Epithelial cell of esophagus (primary cell): Measurements from ENCODE around the gene EXOC3L2.

Experiments
- DNase-seq: peaks from one replicate; pipeline ENCODE4 v3.0.0; 2010; ENCODE audit warnings: low read depth
- H3K4me3 ChIP-seq: 2 replicates; pipeline ENCODE4 v1.5.1; 2011; ENCODE audit warnings: mild to moderate bottlenecking, low read length, control low read depth
- TF ChIP-seq, protein P1 (sequence below): IDR thresholded peaks from 2 replicates; pipeline ENCODE4 v1.5.1; 2011; ENCODE audit warnings: low read depth, mild to moderate bottlenecking, low read length, control low read depth, inconsistent platforms; ENCODE audit not compliant: insufficient read depth; ENCODE audit errors: missing control alignments

EXOC3L2 gene

DNA sequence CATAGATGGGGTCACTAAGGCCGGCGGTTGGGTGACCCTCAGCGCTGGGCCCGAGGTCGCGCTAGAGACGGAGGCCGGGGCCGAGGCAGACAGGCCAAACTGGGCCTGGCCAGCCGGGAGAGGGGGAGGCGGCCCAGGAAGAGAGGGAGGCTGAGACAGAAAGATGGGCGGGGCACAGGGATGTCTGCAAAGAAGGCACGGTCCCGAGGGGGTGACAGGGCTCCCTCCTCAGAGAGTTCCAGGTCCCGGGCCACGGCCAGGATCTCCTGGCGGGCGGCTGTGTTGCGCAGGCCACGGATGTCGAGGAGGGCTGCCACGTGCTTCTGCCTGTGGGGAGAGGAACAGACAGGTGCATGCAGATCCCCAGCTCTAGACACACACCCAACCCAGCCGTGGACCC is 32.2 kb downstream of the EXOC3L2 start:
- no peak for DNase-seq
- H3K4me3 ChIP-seq: no peak overlapping the region
- TF ChIP-seq, protein P1, sequence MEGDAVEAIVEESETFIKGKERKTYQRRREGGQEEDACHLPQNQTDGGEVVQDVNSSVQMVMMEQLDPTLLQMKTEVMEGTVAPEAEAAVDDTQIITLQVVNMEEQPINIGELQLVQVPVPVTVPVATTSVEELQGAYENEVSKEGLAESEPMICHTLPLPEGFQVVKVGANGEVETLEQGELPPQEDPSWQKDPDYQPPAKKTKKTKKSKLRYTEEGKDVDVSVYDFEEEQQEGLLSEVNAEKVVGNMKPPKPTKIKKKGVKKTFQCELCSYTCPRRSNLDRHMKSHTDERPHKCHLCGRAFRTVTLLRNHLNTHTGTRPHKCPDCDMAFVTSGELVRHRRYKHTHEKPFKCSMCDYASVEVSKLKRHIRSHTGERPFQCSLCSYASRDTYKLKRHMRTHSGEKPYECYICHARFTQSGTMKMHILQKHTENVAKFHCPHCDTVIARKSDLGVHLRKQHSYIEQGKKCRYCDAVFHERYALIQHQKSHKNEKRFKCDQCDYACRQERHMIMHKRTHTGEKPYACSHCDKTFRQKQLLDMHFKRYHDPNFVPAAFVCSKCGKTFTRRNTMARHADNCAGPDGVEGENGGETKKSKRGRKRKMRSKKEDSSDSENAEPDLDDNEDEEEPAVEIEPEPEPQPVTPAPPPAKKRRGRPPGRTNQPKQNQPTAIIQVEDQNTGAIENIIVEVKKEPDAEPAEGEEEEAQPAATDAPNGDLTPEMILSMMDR: no peak

DNA sequence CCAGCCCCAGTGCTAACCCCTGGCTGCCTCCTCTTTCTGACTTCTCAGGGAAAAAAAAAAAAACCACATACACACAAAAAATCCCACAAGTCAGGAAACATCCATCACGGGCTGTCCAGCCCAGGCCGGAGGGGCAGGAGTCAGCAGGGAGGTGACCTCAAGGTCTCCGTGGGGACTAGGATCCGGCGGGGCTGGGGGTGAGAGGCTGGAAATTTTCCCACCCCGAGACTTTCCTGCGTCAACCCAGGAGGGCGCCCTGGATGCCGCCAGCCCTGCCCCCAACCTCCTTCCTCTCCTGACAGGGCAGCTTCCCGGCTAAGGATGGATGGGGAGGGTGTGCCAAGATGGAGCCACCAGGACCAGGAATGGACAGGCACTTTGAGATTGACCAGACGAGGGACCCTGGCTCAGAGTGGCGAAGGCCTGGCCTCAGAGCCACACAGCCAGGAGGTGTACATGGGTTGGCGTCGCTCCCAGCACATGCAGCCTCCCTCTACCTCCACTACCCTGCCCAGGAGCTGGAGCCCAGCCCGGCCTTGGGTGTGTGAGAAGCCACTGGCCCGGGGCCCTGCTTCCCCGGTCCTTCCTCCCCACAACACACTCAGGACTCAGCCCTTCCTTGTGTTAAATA is 33.3 kb downstream of the EXOC3L2 start:
- H3K4me3 ChIP-seq: no peak overlapping the region
- TF ChIP-seq, protein P1: no peak
- no peak for DNase-seq

DNA sequence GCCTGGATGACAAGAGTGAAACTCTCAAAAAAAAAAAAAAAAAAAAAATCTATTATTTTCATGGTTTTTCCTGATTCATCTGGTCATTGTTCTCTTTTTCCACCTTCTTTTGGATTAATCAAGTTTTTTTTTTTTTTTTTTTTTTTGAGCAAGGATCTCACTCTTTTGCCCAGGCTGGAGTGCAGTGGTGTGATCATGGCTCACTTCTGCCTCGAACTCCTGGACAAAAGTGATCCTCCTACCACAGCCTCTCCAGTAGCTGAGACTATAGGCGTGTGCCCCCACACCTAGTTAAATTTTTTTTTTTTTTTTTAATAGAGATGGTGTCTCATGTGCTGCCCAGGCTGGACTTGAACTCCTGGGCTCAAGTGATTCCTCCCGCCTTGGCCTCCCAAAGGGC is 38.9 kb downstream of the EXOC3L2 start:
- no peak for DNase-seq
- TF ChIP-seq, protein P1: no peak
- H3K4me3 ChIP-seq: no peak overlapping the region

DNA sequence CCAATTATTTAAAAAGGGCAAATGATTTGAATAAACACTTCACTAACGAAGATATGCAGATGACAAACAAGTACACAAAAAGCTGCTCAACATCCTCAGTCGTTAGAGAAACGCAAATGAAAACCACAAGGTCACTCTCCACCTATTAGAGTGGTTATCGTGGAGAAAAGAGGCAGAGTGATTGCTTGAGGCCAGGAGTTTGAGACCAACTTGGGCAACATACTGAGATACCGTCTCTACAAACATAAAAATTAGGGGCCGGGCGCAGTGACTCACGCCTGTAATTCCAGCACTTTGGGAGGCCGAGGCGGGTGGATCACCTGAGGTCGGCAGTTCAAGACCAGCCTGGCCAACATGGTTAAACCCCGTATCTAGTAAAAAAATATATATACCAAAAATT is 39.4 kb downstream of the EXOC3L2 start:
- no peak for DNase-seq
- TF ChIP-seq, protein P1: no peak
- H3K4me3 ChIP-seq: no peak overlapping the region

DNA sequence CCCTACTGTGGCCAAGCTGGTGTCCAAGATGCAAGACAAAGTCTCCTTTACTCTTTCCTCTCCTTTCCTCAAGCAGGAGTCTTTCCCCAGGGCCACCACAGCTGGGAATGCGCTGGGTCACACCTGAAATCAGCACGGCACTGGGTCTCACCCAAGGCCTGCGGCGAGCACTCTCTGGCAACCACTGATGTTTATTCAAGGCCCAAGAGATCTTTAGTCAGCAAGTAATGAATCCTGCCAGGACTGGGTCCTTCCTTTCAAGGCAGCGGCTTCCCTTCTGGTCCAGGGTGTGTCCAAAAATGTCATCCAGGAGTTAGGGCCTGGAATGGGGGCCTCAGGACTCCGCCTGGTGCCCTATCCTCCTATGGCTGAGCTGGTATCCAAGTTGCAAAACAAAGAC is 42.6 kb downstream of the EXOC3L2 start:
- TF ChIP-seq, protein P1: no peak
- DNase-seq: peak; percentile 69
- no peak overlapping the region for H3K4me3 ChIP-seq

DNA sequence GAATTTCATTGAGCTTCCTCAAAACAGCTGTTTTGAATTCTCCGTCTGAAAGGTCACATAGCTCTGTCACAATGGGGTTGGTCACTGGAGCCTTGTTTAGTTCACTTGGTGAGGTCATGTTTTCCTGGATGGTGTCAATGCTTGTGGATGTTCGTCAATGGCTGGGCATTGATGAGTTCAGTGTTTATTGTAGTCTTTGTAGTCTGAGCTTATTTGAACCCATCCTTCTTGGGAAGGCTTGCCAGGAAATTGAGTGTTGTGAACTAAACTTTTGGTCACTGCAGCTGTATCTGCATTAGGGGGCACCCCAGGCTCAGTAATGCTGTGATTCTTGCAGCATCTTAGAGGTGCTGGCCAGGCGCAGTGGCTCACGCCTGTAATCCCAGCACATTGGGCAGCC is 44.6 kb downstream of the EXOC3L2 start:
- DNase-seq: peak; percentile 60
- H3K4me3 ChIP-seq: no peak overlapping the region
- TF ChIP-seq, protein P1: peak; percentile 34

DNA sequence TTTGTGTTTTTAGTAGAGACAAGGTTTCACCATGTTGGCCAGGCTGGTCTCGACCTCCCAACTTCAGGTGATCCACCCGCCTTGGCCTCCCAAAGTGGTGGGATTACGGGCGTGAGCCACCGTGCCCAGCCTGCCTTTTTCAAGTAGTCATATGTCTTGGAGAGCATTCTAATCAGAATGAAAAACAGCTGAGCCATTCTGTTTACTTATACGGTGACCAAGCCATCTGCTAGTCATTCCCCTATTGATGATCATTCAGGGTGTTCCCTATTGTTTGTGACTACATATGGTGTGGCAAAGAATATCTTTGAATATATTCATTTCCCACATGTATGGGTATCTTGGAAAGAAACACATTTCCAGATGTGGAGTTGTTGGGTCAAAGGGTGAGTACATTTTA is 49.4 kb downstream of the EXOC3L2 start:
- DNase-seq: no peak
- H3K4me3 ChIP-seq: no peak overlapping the region
- TF ChIP-seq, protein P1: no peak
